ENCODE measurements around the gene CDKAL1. TPM values are rescaled to one million over a fixed set of nuclear protein-coding genes. Genes with fewer than 3 reads are reported as not detected.

The CDKAL1 gene
- total RNA-seq, 2 donors from 2014 or later: 23.5 to 26.4 TPM

- 83 to 89% methylated on average over 4 of the region's 4 CpGs for WGBS, 2 experiments (ENCODE audit: insufficient coverage in 1 of 2, insufficient read length in 1 of 2)
- H3K4me1 ChIP-seq (ENCODE audit: control insufficient read depth, insufficient read depth, low read length): no peaks in the 10 kb centered on the region
These were observed 666.9 kb downstream of the CDKAL1 start for GRCh38 chr6:21201187-21201586.

GRCh38 chr6:21201637-21202350 is 667.5 kb downstream of the CDKAL1 start:
- Mint-ChIP-seq H3K9me3 (peaks cover 11% of the 10 kb centered on the region), H3K27me3 (ENCODE audit: insufficient read depth) (no peaks in the 10 kb centered on the region), H3K4me1 (peaks cover 16% of the 10 kb centered on the region), H3K36me3 (ENCODE audit: low read depth) (peaks cover 11% of the 10 kb centered on the region), H3K4me3 (no peak overlapping the region), H3K27ac (no peak overlapping the region)
- WGBS, 2 experiments (ENCODE audit: insufficient coverage in 1 of 2, insufficient read length in 1 of 2): 95 to 98% methylated on average over 8 to 9 of the region's 10 CpGs
- Histone ChIP-seq H3K4me3 (ENCODE audit: low read length) (no peak overlapping the region), H3K9me3 (ENCODE audit: control insufficient read depth, low read length) (peaks cover 9% of the 10 kb centered on the region), H3K4me1 (ENCODE audit: control insufficient read depth, insufficient read depth, low read length) (no peaks in the 10 kb centered on the region), H3K27me3 (ENCODE audit: control insufficient read depth, insufficient read depth, low read length, poor library complexity, severe bottlenecking) (no peaks in the 10 kb centered on the region), H3K27ac (ENCODE audit: low read depth, low read length) (no peak overlapping the region), H3K36me3 (ENCODE audit: control insufficient read depth, insufficient read depth, low read length) (peaks cover 5% of the 10 kb centered on the region), H3K9ac (ENCODE audit: extremely low read depth, low read length, poor library complexity, severe bottlenecking) (no peak overlapping the region)
- DNase-seq: no peak
- TF ChIP-seq CTCF (conservative IDR thresholded peaks at IDR 0.05): no peak

More at GRCh38 chr6:21201187-21201586, 666.9 kb downstream of the CDKAL1 start:
- Mint-ChIP-seq H3K4me1 (peaks cover 21% of the 10 kb centered on the region), H3K27ac (no peak overlapping the region), H3K27me3 (ENCODE audit: insufficient read depth) (no peaks in the 10 kb centered on the region), H3K36me3 (ENCODE audit: low read depth) (peaks cover 10% of the 10 kb centered on the region), H3K9me3 (peaks cover 11% of the 10 kb centered on the region), H3K4me3 (no peak overlapping the region)
- Histone ChIP-seq H3K27ac (ENCODE audit: low read depth, low read length) (no peak overlapping the region), H3K9ac (ENCODE audit: extremely low read depth, low read length, poor library complexity, severe bottlenecking) (no peak overlapping the region), H3K4me3 (ENCODE audit: low read length) (no peak overlapping the region), H3K9me3 (ENCODE audit: control insufficient read depth, low read length) (peaks cover 9% of the 10 kb centered on the region), H3K36me3 (ENCODE audit: control insufficient read depth, insufficient read depth, low read length) (peaks cover 5% of the 10 kb centered on the region), H3K27me3 (ENCODE audit: control insufficient read depth, insufficient read depth, low read length, poor library complexity, severe bottlenecking) (no peaks in the 10 kb centered on the region)
- no peak for TF ChIP-seq CTCF (conservative IDR thresholded peaks at IDR 0.05)
- DNase-seq: no peak

- H3K9ac ChIP-seq (ENCODE audit: extremely low read depth, low read length, poor library complexity, severe bottlenecking): no peak overlapping the region
- peaks cover 9% of the 10 kb centered on the region for H3K9me3 ChIP-seq (ENCODE audit: control insufficient read depth, low read length)
- H3K27ac ChIP-seq (ENCODE audit: low read depth, low read length): no peak overlapping the region
- Mint-ChIP-seq H3K36me3 (ENCODE audit: low read depth) (peaks cover 11% of the 10 kb centered on the region), H3K27ac (no peak overlapping the region), H3K4me1 (peaks cover 16% of the 10 kb centered on the region), H3K27me3 (ENCODE audit: insufficient read depth) (no peaks in the 10 kb centered on the region), H3K9me3 (peaks cover 11% of the 10 kb centered on the region), H3K4me3 (no peak overlapping the region)
- no peaks in the 10 kb centered on the region for H3K4me1 ChIP-seq (ENCODE audit: control insufficient read depth, insufficient read depth, low read length)
- H3K4me3 ChIP-seq (ENCODE audit: low read length): no peak overlapping the region
- no peak for DNase-seq
- H3K27me3 ChIP-seq (ENCODE audit: control insufficient read depth, insufficient read depth, low read length, poor library complexity, severe bottlenecking): no peaks in the 10 kb centered on the region
- no peak for TF ChIP-seq CTCF (conservative IDR thresholded peaks at IDR 0.05)
- 89 to 95% methylated on average over 2 to 3 of the region's 3 CpGs for WGBS, 2 experiments (ENCODE audit: insufficient coverage in 1 of 2, insufficient read length in 1 of 2)
- peaks cover 5% of the 10 kb centered on the region for H3K36me3 ChIP-seq (ENCODE audit: control insufficient read depth, insufficient read depth, low read length)
These were observed 668.3 kb downstream of the CDKAL1 start for GRCh38 chr6:21202521-21202920.

Measured in endodermal cell (in vitro differentiated cells).